Activated naive CD4-positive, alpha-beta T cell treated with anti-CD3 and anti-CD28 coated beads, Interleukin-2, amount 50 U/mL, for 16 hours (primary cell): ENCODE measurements around the gene FAM81A.

Experiments
- DNase-seq: peaks from one replicate; pipeline ENCODE4 v3.0.0-alpha.2; 2020

Gene FAM81A

GRCh38 chr15:59545573-59545972, 107.6 kb downstream of the FAM81A start:
- no peak for DNase-seq

- no peak for DNase-seq
Measured at GRCh38 chr15:59548501-59549226, 110.7 kb downstream of the FAM81A start.

GRCh38 chr15:59549301-59550185, 111.6 kb downstream of the FAM81A start:
- no peak for DNase-seq

DNA sequence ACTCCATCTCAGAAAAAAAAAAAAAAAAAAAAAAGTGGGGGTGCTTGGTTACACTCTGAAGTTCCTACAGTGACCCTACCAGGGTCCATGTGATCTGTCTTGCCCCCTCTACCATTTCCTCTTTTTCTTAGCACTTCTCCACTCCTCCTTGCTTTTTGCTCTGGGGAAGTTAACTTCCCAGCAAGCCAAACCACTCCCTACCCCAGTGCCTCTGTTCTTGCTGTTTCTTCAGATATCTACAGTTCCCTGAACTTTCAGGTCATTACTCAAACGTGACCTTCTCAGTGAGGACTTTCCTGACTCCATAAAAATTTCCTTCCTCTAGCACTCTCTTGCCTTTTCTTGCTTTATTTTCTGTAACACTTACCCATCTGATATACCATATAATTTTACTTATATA, 112.5 kb downstream of the FAM81A start:
- DNase-seq: no peak

DNA sequence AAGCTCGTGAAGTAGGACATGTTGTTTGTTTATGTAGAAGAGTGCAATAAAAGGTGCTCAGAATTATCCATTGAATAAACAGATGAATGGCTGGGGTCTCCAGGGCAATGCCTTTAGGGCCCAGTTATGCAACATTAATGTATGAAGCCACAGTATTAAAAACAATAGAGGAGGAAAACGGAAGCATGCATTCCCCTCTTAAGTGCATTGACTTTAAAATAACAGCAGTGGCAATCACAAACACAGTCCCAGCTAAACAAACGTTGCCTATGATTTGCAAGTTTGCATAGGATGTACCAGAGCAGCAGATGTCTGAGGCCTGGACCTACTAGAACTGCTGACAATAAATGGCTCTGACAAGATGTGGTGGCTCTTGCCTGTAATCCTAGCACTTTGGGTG, 113.0 kb downstream of the FAM81A start:
- DNase-seq: no peak

DNA sequence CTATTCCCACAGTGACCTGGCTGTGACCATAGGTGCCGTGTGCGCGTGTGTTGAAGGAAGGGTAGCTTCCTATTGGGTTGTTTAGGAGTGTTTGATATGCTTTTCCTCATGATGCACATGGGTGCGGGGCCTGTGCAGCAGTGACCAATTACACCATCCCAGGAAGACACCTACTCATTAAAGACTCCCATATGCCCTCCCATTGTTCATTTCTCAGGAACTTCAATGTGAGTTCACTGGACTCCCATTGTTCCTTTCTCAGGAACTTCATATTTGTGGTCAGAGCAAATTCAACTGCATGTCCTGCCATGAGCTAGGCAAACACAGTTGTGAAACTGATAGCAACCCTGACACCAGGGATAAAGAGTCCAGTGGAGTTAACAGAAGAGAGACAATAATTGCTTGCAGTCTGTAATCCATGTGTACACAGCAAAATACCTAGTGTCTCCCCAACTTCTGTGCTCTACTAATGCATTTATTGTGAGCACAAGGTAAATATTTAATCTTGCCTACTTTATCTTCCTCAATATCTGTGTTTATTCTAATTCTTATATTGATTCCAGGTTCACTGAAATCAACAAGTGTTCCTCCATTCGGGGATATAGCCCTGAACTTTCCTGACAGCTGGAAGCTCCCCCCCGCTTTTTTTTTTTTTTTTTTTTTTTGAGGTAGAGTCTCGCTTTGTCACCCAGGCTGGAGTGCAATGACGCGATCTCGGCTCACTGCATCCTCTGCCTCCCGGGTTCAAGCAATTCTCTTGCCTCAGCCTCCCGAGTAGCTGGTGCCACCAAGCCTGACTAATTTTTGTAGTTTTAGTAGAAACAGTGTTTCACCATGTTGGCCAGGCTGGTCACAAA, 116.1 kb downstream of the FAM81A start:
- DNase-seq: no peak

DNA sequence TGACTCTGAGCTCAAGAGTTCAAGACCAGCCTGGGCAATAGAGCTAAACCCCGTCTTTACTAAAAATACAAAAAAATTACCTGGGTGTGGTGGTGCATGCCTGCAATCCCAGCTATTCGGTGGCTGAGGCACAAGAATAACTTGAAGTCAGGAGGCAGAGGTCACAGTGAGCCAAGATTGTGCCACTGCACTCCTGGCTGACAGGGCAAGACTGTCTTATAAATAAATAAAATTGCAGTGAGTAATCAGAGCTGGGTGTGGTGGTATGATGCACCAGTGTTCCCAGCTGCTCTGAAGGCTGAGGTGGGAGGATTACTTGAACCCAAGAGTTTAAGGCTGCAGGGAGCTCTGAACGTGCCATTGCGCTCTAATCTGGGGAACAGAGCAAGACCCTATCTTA, 117.7 kb downstream of the FAM81A start:
- DNase-seq: no peak

- DNase-seq: no peak
Measured at GRCh38 chr15:59556380-59556779, 118.4 kb downstream of the FAM81A start.

DNA sequence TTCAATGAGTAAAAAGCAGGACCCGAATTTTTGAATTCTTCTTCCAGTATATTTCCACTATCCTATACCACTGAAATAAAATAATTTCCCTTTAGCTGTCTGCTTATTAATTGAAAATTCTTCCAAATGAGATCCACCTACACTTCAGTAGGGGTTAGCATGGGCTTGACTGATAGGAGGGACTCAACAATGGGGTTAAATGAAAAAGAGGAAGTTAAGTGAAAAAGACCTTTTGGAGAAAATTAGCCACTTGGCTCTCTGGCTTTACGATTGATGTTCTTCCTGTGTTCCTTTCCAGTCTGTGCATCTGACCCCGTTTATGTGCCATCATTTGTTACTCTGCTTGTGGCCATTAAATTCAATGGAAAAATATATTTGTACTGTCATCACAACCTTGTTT, 119.6 kb downstream of the FAM81A start:
- no peak for DNase-seq

DNA sequence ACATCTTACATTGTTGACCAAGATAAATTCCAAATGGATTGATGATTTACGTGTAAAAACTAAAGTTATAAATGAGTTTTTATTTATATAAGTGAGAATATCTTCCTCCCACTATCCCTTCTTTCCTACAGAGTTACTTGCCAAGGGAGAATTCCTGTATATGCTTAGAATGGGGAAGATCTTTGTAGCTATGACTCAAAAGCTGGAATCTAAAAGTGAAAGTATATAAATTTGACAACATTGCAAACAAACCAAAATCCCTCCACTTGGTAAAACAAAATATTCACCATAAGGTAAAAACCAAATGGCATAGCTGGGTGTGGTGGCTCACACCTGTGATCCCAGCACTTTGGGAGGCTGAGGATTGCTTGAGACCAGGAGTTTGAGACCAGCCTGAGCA, 120.9 kb downstream of the FAM81A start:
- DNase-seq: no peak

DNA sequence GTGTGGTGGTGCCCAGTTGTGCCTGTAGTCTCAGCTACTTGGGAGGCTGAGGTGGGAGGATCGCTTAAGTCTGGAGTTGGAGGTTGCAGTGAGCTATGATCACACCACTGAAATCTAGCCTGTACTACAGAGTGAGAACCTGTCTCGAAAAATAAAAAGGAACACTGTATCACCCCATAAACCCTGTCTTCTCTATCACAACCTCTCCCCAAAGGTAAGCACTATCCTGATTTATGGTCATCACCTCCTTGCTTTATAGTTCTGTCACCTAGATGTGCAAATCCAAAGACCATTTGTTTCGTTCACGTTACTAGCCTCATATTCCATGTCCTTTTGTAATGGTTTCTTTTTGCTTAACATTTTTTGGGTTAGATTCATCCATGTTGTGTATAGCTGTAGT, 123.6 kb downstream of the FAM81A start:
- no peak for DNase-seq

- no peak for DNase-seq
Measured at GRCh38 chr15:59562448-59563186, 124.6 kb downstream of the FAM81A start.

DNA sequence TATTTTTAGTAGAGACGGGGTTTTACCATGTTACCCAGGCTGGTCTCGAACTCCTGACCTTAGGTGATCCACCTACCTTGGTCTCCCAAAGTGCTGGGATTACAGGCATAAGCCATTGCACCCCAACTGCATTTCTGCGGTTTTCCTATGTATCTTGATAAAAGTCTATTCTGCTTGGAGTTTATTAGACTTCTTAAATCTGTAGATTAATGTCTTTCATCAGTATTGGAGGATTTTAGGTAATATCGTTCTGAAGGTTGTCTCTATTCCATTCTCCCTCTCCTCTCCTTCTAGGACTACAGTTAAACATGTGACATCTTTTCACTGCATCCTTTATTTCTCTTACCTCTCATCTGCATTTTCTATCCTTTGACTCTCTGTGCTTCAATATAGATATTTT, 127.3 kb downstream of the FAM81A start:
- no peak for DNase-seq

- DNase-seq: no peak
Measured at GRCh38 chr15:59567324-59567723, 129.3 kb downstream of the FAM81A start.

DNA sequence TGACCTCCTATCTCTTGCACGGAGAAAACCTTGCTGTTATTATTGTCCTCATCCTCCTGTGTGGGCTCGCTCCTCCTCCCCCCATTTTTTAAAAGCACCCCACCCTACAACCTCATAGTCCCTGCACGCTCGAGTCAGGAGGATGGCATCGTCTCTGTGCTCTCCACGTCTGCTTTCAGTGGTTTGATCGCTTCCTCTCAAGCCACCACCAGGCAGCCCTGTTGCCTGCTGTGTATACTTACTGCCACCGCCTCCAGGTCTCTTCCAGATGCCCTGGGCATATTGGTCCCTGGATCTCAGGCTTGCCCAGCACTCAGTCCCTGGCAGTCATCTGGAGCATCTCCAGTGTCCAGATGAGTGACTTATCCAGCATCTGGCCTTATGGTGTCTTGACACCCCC, 131.5 kb downstream of the FAM81A start:
- DNase-seq: no peak

DNA sequence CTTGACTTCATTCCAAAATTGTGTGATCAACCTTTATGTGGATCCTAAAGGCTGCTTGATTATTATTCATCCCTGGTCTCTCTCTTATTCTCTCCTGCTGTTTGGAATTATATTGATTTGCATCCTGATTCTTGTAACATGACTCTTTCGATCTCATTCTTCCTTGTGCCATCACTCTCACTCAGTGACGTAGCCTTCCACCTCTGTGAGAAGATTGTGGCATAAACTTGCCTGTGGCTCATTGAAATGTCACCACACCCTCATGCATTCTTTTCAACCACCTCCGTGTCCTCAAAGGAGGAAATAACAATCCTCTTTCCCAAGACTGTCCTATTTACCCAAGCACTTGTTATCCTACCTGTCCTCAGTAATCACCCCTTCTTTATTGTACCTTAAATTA, 132.3 kb downstream of the FAM81A start:
- no peak for DNase-seq

- DNase-seq: no peak
Measured at GRCh38 chr15:59571606-59572005, 133.6 kb downstream of the FAM81A start.
